ENCODE data around the gene IL36B.

DNA sequence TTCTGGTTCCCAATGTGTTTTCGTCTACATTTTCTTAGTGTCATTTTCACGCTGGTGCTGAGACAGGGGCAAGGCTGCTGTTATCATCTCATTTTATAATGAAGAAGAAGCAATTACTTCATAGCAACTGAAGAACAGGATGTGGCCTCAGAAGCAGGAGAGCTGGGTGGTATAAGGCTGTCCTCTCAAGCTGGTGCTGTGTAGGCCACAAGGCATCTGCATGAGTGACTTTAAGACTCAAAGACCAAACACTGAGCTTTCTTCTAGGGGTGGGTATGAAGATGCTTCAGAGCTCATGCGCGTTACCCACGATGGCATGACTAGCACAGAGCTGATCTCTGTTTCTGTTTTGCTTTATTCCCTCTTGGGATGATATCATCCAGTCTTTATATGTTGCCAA lies 67.6 kb downstream of the IL36B start:
- TF ChIP-seq, protein P1, sequence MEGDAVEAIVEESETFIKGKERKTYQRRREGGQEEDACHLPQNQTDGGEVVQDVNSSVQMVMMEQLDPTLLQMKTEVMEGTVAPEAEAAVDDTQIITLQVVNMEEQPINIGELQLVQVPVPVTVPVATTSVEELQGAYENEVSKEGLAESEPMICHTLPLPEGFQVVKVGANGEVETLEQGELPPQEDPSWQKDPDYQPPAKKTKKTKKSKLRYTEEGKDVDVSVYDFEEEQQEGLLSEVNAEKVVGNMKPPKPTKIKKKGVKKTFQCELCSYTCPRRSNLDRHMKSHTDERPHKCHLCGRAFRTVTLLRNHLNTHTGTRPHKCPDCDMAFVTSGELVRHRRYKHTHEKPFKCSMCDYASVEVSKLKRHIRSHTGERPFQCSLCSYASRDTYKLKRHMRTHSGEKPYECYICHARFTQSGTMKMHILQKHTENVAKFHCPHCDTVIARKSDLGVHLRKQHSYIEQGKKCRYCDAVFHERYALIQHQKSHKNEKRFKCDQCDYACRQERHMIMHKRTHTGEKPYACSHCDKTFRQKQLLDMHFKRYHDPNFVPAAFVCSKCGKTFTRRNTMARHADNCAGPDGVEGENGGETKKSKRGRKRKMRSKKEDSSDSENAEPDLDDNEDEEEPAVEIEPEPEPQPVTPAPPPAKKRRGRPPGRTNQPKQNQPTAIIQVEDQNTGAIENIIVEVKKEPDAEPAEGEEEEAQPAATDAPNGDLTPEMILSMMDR (IDR thresholded peaks at IDR 0.05), result no peak
- no peak for TF ChIP-seq EZH2 (IDR thresholded peaks at IDR 0.05; ENCODE audit: borderline replicate concordance, insufficient read depth, low read depth, low read length, poor library complexity, severe bottlenecking)
